GDM1 (cell line): ENCODE data around the gene DTNB.

Experiments
- DNase-seq: peaks from one replicate; lab custom pipeline; 2025; lab: John Stamatoyannopoulos, UW

DTNB gene

DNA sequence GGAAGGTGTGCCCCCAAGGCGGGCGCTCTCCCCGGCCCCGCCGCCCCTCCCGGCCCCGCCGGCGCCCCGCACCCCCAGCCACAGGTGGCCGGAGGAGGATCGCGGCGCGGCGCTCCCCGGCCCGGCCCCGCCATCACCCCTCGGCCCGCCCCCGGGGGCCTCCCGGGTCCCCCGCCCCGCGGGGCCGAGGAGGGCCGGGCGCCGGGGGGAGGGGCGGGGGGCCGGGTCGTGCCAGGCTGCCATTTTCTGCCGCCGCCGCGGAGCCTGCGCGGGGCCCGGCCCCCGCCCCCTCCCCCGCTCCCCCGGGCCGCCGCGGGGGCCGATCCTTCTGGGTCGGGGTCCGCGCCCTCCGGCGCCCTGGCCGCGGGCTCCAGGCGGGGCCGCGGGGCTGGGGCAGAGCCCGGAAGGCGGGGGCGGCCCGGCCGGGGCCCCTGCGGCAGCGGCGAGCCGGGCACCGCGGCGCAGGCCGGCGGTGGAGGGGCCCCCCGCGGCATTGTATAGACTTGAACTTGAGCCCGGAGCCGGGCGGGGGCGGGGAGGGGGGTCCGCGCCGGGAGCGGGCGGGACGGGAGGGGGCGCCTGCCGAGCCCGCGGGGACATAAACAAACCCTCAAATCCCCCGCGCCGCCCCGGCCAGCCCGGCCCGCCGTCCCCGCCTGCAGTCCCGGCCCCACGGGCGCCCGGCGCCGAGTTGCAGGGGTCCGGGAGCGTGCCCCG, 332.2 kb downstream of the DTNB start:
- peak; percentile 22 for DNase-seq

DNA sequence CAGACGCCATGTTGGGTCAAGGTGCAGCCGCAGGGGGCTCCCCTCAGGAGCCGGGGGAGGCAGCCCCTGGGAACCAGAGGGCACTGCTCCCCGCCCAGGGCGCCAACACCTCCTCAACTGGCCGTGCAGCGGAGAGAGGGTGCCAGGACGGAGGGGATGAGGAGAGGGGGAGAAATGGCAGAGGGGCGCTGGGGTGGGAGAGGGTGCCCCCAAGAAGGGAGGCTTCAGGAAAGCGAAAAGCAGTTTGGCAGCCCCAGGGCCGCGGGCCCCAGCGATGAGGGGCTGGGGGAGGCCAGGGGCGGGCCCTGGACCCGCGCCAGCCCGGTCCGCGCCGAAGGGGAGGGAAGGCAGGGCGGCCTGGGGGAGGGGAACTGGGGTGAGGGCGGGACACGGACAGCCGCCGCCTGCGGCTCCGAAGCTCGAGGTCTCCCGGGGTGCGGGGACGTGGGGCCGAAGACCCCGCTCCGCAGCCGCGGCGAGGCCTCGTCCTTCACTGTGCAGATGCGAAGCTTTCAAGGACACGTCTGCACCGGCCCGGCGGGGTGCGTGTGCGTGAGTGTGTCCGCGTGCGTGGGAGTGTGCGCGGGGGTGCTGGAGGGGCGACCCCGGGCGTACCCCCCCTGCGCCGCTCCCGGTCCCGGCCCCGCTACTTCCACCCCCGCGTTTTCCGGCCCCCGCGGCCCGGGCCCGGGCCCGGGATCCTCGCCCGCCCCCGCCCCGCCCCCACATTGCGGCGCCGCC, 333.0 kb downstream of the DTNB start:
- DNase-seq, result no peak

DNA sequence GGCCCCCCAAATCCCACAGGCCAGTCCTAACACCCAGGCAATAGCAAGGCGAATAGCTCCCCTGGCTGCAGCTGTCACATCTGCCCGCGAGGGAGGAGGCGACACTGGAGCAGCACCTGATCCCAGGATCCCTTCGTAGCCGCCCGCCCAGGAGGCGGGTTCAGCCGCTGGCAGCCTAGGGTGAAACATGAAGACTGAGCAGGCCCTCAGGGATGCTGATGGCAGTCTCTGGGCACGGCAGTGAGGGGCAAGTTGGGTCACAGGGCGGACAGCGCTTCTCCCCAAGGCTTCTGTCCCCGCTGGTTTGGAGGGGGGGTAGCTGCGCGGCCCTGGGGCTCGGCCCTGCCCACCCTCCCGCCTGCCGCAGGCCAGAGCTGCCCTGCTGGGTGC, 333.6 kb downstream of the DTNB start:
- no peak for DNase-seq

GRCh38 chr2:25339211-25339674, 334.1 kb downstream of the DTNB start:
- DNase-seq, result no peak

DNA sequence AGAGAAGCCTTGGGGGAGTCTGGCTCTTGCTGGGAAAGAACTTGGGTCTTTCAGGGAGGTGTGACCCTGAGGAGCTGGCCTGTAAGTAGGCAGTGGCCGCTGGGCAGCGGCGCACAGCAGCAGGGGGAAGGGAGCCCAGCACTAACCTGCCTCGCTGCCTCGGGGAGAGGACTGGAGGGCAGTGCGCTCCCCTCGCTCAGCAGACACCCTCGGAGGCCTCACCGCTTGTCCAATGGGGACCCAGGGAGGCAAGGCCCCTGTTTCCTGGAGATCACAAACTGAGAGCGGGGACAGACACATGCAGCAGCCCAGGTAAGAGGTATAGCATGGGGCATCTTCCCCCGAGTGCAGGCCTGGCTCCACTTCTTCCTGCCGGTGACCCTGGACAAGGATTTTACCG, 335.0 kb downstream of the DTNB start:
- no peak for DNase-seq

- DNase-seq, result no peak
These were observed 335.5 kb downstream of the DTNB start for GRCh38 chr2:25337891-25338290.

- no peak for DNase-seq
These were observed 336.1 kb downstream of the DTNB start for GRCh38 chr2:25337276-25337675.

GRCh38 chr2:25336383-25336841, 337.0 kb downstream of the DTNB start:
- DNase-seq, result no peak

GRCh38 chr2:25335971-25336370, 337.4 kb downstream of the DTNB start:
- DNase-seq, result no peak

GRCh38 chr2:25335204-25335603, 338.2 kb downstream of the DTNB start:
- no peak for DNase-seq

DNA sequence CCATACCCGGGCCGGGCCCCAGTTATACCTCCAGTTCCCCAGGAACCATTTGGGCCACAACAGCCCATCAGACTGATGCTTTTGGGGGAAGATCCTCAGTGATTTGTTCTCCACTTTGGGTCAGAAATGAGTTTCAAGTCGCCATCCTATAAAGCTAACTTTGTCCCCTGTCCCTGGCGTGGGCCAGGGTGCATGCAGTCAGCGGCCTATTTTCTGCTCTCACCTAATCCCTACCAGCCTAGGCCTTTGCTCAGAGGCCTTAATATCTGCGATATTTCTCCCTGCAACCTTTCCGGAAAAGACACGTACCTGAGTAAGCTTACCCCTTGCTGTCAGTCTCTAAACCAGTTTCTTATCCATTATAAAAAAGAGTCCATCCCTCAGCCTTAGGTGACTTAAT, 338.9 kb downstream of the DTNB start:
- no peak for DNase-seq

- DNase-seq, result no peak
These were observed 339.4 kb downstream of the DTNB start for GRCh38 chr2:25333981-25334380.

DNA sequence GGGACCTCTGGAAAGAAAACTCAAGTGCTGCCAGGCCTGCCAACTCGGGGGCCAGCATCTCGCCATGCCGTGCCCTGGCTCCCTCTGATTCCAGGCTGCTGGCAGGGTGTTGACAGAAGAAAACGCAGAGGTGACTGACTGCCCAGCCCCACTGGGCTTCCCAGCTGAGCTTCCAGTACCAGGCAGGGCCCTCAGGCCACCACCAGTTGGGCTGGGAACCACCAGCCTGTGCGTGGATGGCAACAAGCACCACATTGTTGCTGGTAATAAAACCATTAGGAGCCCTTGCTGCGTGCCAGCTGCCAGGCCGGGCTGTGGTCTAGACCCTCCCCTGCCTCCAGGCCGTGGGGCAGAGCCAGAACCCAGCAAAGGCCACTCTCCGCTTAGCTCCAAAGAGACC, 340.8 kb downstream of the DTNB start:
- no peak for DNase-seq

GRCh38 chr2:25331686-25332365, 341.6 kb downstream of the DTNB start:
- no peak for DNase-seq

- DNase-seq, result no peak
These were observed 342.4 kb downstream of the DTNB start for GRCh38 chr2:25330937-25331336.

DNA sequence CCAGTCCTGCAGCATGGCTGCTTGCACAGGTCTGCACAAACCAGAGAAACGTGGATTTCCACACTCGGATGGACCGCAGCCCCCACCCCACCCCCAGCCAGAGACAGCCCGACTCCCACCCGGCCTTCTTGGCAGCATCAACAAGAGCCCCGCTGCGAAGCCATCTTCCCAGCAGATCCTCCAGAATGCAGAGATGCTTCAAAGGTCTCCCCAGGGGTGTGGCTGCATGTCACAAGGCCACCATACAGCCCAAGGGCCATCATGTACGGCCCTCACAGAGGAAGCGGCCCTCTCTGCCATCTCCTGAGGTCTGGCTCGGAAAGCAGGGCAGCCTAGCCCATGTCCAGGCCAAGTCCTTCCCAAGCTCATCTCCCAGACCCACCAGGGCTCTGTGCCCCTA, 343.1 kb downstream of the DTNB start:
- DNase-seq, result no peak

- DNase-seq, result no peak
These were observed 345.0 kb downstream of the DTNB start for GRCh38 chr2:25328152-25329085.
